IMR-90 (cell line): ENCODE measurements around the gene RCAN2. TPM values are rescaled to one million over a fixed set of nuclear protein-coding genes. Genes with fewer than 3 reads are reported as not detected.

Experiments
- ATAC-seq: fragments of 200-7000 bp; cut with Tn5 transposase; 2 replicates; pipeline ENCODE4 v1.9.1; 2020; ENCODE audit warnings: low read depth, mild to moderate bottlenecking, moderate library complexity
- BruUV-seq: library from RNA; stranded (reverse); fragments of 400-500 nt; replicated peaks from 2 replicates; lab custom pipeline; 2021; lab: Mats Ljungman, UMichigan
- CTCF ChIA-PET: fragments of 300-600 bp; formaldehyde crosslinking; extraction: SDS; loops from one replicate; lab custom pipeline; 2021; ENCODE audit warnings: antibody characterized with exemption; lab: Yijun Ruan, JAX
- POLR2A ChIA-PET: fragments of 300-600 bp; sonication (Branson Sonifier 250); formaldehyde crosslinking; loops from one replicate; lab custom pipeline; 2022; ENCODE audit warnings: antibody characterized with exemption; ENCODE audit not compliant: unreplicated experiment; lab: Charles Lee
- DNase-seq: peaks from one replicate; pipeline ENCODE4 v3.0.0; 2013
- H2AFZ ChIP-seq: replicated peaks from 2 replicates; pipeline ENCODE3; 2013; ENCODE audit warnings: low read length, mild to moderate bottlenecking; ENCODE audit not compliant: poor library complexity
- H2AK5ac ChIP-seq: 2 replicates; pipeline ENCODE4 v1.6.1; 2013; ENCODE audit warnings: low read depth, low read length, inconsistent platforms
- H2AK9ac ChIP-seq: replicated peaks from 2 replicates; pipeline ENCODE3; 2013; ENCODE audit warnings: mild to moderate bottlenecking, low read depth, low read length, moderate library complexity; ENCODE audit not compliant: poor library complexity
- H2BK120ac ChIP-seq: 2 replicates; pipeline ENCODE4 v1.6.1; 2013; ENCODE audit warnings: low read depth, low read length, inconsistent platforms
- H2BK15ac ChIP-seq: 3 replicates; pipeline ENCODE4 v1.6.1; 2013; ENCODE audit warnings: low read depth, low read length, inconsistent platforms
- H2BK20ac ChIP-seq: 2 replicates; pipeline ENCODE4 v1.6.1; 2013; ENCODE audit warnings: low read depth, mild to moderate bottlenecking, inconsistent platforms, low read length, moderate library complexity
- H2BK5ac ChIP-seq: 2 replicates; pipeline ENCODE4 v1.6.1; 2013; ENCODE audit warnings: mild to moderate bottlenecking, low read depth, low read length, inconsistent platforms; ENCODE audit not compliant: poor library complexity, severe bottlenecking
- H3K14ac ChIP-seq: replicated peaks from 2 replicates; pipeline ENCODE4 v1.6.1; 2013; ENCODE audit warnings: low read depth, low read length, inconsistent platforms
- H3K18ac ChIP-seq: 2 replicates; pipeline ENCODE4 v1.6.1; 2013; ENCODE audit warnings: low read depth, low read length, control low read depth
- H3K23ac ChIP-seq: 2 replicates; pipeline ENCODE4 v1.6.1; 2013; ENCODE audit warnings: low read depth, low read length, inconsistent platforms
- H3K27ac ChIP-seq: 2 replicates; pipeline ENCODE4 v1.5.1; 2013; ENCODE audit warnings: mild to moderate bottlenecking, control low read depth, low read length; ENCODE audit not compliant: insufficient read depth
- H3K27me3 ChIP-seq: 2 replicates; pipeline ENCODE4 v1.6.1; 2013; ENCODE audit warnings: low read length; ENCODE audit not compliant: control insufficient read depth, insufficient read depth
- H3K36me3 ChIP-seq: 2 replicates; pipeline ENCODE4 v1.6.1; 2013; ENCODE audit warnings: low read length, mixed read lengths; ENCODE audit not compliant: control insufficient read depth, insufficient read depth
- H3K4ac ChIP-seq: 2 replicates; pipeline ENCODE4 v1.6.1; 2013; ENCODE audit warnings: low read depth, low read length, inconsistent platforms
- H3K4me1 ChIP-seq: 2 replicates; pipeline ENCODE4 v1.6.1; 2013; ENCODE audit warnings: low read length, mixed read lengths; ENCODE audit not compliant: control insufficient read depth, insufficient read depth
- H3K4me2 ChIP-seq: 2 replicates; pipeline ENCODE4 v1.6.1; 2013; ENCODE audit warnings: low read depth, mild to moderate bottlenecking, control low read depth, low read length, moderate library complexity
- H3K4me3 ChIP-seq: 2 replicates; pipeline ENCODE4 v1.5.1; 2013; ENCODE audit warnings: low read depth, mild to moderate bottlenecking, control low read depth, low read length, moderate library complexity; ENCODE audit not compliant: insufficient read depth
- H3K56ac ChIP-seq: 2 replicates; pipeline ENCODE4 v1.6.1; 2013; ENCODE audit warnings: low read length, inconsistent platforms; ENCODE audit not compliant: insufficient read depth; ENCODE audit errors: extremely low read depth
- H3K79me1 ChIP-seq, 2 experiments: 2 replicates each; pipeline ENCODE4 v1.6.1; 2013; ENCODE audit warnings: low read length in 2 of 2, inconsistent platforms in 1 of 2, low read depth in 1 of 2
- H3K9ac ChIP-seq: 2 replicates; pipeline ENCODE4 v1.6.1; 2013; ENCODE audit warnings: low read depth, low read length, control low read depth
- H3K9me1 ChIP-seq: 2 replicates; pipeline ENCODE4 v1.6.1; 2013; ENCODE audit warnings: low read length, inconsistent platforms; ENCODE audit not compliant: insufficient read depth
- H3K9me3 ChIP-seq: 2 replicates; pipeline ENCODE4 v1.6.1; 2013; ENCODE audit warnings: low read length; ENCODE audit not compliant: control insufficient read depth, insufficient read depth
- H4K20me1 ChIP-seq: 2 replicates; pipeline ENCODE4 v1.6.1; 2013; ENCODE audit warnings: low read length, inconsistent platforms; ENCODE audit not compliant: insufficient read depth
- H4K5ac ChIP-seq: 2 replicates; pipeline ENCODE4 v1.6.1; 2013; ENCODE audit warnings: mild to moderate bottlenecking, low read depth, low read length, control low read depth
- H4K8ac ChIP-seq, 2 experiments: 2 replicates each; pipeline ENCODE4 v1.6.1; 2013; ENCODE audit warnings: low read depth in 2 of 2, low read length in 2 of 2, control low read depth in 1 of 2, inconsistent platforms in 1 of 2
- H4K91ac ChIP-seq: 2 replicates; pipeline ENCODE4 v1.6.1; 2013; ENCODE audit warnings: low read depth, low read length, inconsistent platforms; ENCODE audit not compliant: insufficient read depth
- BHLHE40 ChIP-seq: fragments of 150-350 bp; IDR thresholded peaks from 2 replicates; pipeline ENCODE4 v1.6.1; 2016; ENCODE audit warnings: mild to moderate bottlenecking, low read depth, low read length
- CTCF ChIP-seq: conservative IDR thresholded peaks from 2 replicates; pipeline ENCODE4 v1.5.1; 2012; ENCODE audit warnings: mild to moderate bottlenecking, low read depth, low read length, improper control_type of control experiment
- MXI1 ChIP-seq: IDR thresholded peaks from 2 replicates; pipeline ENCODE4 v1.6.1; 2012; ENCODE audit warnings: low read depth, mild to moderate bottlenecking, low read length, moderate library complexity, borderline replicate concordance
- RCOR1 ChIP-seq: IDR thresholded peaks from 2 replicates; pipeline ENCODE4 v1.6.1; 2012; ENCODE audit warnings: mild to moderate bottlenecking, low read length, improper control_type of control experiment; ENCODE audit not compliant: insufficient replicate concordance
- RFX5 ChIP-seq: IDR thresholded peaks from 2 replicates; pipeline ENCODE4 v1.8.0; 2012; ENCODE audit warnings: low read depth, mild to moderate bottlenecking, low read length, moderate library complexity
- WGBS, 2 experiments: methylation state at CpG; one replicate each; pipeline versions ENCODE4 v1.1.5 to v1.1.7; 2013; ENCODE audit warnings: missing lambda C conversion rate in 2 of 2; ENCODE audit not compliant: insufficient read length in 1 of 2; ENCODE audit errors: extremely low coverage in 2 of 2; 5-methylcytosine and 5-hydroxymethylcytosine counted together
- dilution Hi-C: fragments of 300-500 bp; cut with HindIII; formaldehyde crosslinking; loops from one replicate; pipeline ENCODE4 v1.14.3; 2018; ENCODE audit warnings: low sequenced_read_pairs; ENCODE audit not compliant: unreplicated experiment
- in situ Hi-C: fragments of 300-500 bp; cut with MboI; formaldehyde crosslinking; loops from 3 replicates; pipeline ENCODE4 v1.14.3; 2019; ENCODE audit warnings: low sequenced_read_pairs, inconsistent platforms, mixed read lengths
- intact Hi-C: fragments of 100-400 bp; cut with micrococcal nuclease; formaldehyde crosslinking; loops from 2 replicates; pipeline ENCODE4 v1.10.0; 2022
- polyA plus RNA-seq, 3 experiments: library from polyadenylated mRNA; depleted of rRNA; stranded (reverse); fragments of >200 nt; gene quantifications; 2 replicates each; pipeline ENCODE4 v1.2.3, GENCODE V29; 2012; ENCODE audit warnings: low replicate concordance in 1 of 3
- total RNA-seq: library from RNA; depleted of rRNA; stranded (reverse); fragments of >200 nt; gene quantifications from 2 replicates; pipeline ENCODE4 v1.2.3, GENCODE V29; 2012

RCAN2 gene
- total and polyA plus RNA-seq, 2 of the 4 experiments (the other 2 are of a cell fraction) = 1.3 to 1.8 TPM

- dilution Hi-C loops = no loop called here
- intact Hi-C loops = no loop called here
- no peak overlapping the region for H3K9ac ChIP-seq
- H3K4me2 ChIP-seq = no peak overlapping the region
- no peak overlapping the region for H3K27ac ChIP-seq
- no peak overlapping the region for H4K5ac ChIP-seq
- H4K20me1 ChIP-seq = no peaks in the 10 kb centered on the region
- H2BK5ac ChIP-seq = no peak overlapping the region
- H3K4me3 ChIP-seq = no peak overlapping the region
- no peaks in the 10 kb centered on the region for H3K9me3 ChIP-seq
- H4K91ac ChIP-seq = no peak overlapping the region
- H3K23ac ChIP-seq = no peak overlapping the region
- H3K56ac ChIP-seq = no peak overlapping the region
- CTCF ChIA-PET = no interaction called here
- H2AFZ ChIP-seq = no peak overlapping the region
- no peak for DNase-seq
- no peaks in the 10 kb centered on the region for H3K79me1 ChIP-seq
- no peaks in the 10 kb centered on the region for H3K36me3 ChIP-seq
- H3K27me3 ChIP-seq = no peaks in the 10 kb centered on the region
- no peak overlapping the region for H2BK15ac ChIP-seq
- no peak overlapping the region for H2BK20ac ChIP-seq
- H2BK120ac ChIP-seq = no peak overlapping the region
- no peak overlapping the region for H3K14ac ChIP-seq
- TF ChIP-seq RCOR1 (no peak), CTCF (no peak), BHLHE40 (no peak), MXI1 (no peak), RFX5 (no peak)
- in situ Hi-C loops = no loop called here
- WGBS, 2 experiments = no CpG with 5 or more reads among the region's 2 CpGs
- H3K4me1 ChIP-seq = no peaks in the 10 kb centered on the region
- H3K4ac ChIP-seq = no peak overlapping the region
- no peak overlapping the region for H3K18ac ChIP-seq
- no peak overlapping the region for H2AK9ac ChIP-seq
- no peak overlapping the region for H4K8ac ChIP-seq
- H2AK5ac ChIP-seq = no peak overlapping the region
- H3K9me1 ChIP-seq = no peaks in the 10 kb centered on the region
- no peak for ATAC-seq
- POLR2A ChIA-PET = no interaction called here
- BruUV-seq = no TSS peak
These were observed 206.8 kb downstream of the RCAN2 start for GRCh38 chr6:46284475-46284874.
